ENCODE data around the gene BROX.
A peak's percentile ranks its signal among the peaks of the same experiment; 100 is the strongest.
"Not testable (repeated sequence)": the region's sequence is repeated elsewhere in the genome, so short reads cannot be mapped to it uniquely, and the experiment has no call there.

BROX gene, protein sequence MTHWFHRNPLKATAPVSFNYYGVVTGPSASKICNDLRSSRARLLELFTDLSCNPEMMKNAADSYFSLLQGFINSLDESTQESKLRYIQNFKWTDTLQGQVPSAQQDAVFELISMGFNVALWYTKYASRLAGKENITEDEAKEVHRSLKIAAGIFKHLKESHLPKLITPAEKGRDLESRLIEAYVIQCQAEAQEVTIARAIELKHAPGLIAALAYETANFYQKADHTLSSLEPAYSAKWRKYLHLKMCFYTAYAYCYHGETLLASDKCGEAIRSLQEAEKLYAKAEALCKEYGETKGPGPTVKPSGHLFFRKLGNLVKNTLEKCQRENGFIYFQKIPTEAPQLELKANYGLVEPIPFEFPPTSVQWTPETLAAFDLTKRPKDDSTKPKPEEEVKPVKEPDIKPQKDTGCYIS
- 77.1 to 165 (median 125) reads per million in 17 experiments for total RNA-seq

DNA sequence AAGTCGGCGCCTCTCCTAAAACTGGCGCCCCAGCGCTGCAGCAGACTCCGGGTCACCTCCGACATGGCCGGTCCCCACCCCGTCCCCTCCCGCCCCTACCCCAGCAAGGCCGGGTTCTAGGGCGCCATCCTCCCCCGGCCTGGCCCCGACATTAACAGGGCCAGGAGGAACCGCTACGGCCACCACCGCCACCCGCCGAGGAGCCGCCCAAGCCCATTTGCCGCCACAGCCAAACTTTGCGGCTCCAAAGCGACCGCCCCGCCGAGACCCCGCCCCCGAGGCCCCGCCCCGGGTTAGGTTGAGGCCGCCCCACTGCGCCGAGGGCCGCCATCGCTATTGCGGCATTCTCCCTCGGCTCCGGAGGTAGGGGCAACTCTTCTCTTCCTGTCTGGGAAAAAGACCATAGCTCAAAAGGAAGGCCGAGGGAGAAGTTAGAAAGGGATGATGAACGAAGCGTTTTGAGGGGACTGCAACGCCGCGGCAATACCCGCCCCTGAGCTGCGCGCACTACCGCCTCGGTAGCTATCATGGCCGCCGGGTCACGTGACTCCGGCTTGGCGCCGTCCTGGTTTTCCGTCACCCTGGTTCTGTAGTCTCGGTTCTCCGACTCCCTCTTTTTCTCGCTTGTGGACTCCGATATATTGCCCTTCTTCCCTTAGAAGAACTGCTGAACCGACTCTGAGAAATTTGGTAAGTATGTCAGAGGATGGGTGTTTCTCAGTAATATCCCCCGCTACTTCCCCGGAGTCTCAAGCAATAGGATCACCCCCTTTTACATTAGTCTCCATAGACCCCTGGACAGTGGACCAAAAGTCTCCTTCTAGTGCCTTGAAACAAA is at the start of gene BROX, which contains the start of gene AIDA:
TSS of gene BROX (plus strand) at position 312 of the 838 bp plus-strand sequence. CDS start 3,136 bp downstream, outside the sequence.
TSS of gene AIDA (minus strand) at position 239 of the 838 bp plus-strand sequence. CDS start at position 65, 174 bp downstream.
- peak; percentile 91 to 97 (median 94) for DNase-seq

DNA sequence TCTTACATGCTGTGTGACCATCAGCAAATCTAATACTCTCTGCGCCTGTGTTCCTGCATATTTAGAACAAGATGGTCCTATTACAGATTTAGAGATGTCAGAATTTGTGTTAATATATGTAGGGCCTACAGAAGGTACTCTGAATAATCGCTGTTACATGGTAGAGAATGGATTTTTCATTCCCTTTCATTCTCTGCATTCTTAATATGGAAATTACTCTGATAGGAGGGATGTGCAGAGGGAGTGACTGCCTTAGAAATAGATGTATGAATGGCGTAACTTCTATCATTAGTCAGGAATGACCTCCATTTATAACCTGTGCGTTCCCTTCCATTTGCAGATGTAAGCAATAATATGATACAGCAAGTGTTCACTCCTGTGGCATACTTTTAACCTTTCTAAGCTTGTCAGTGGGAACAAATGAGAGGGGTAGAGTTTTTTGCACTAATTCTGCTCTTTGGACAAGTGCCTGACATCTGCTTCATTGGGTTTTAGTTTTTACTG is 48.9 kb upstream of the BROX start:
- DNase-seq, result no peak

DNA sequence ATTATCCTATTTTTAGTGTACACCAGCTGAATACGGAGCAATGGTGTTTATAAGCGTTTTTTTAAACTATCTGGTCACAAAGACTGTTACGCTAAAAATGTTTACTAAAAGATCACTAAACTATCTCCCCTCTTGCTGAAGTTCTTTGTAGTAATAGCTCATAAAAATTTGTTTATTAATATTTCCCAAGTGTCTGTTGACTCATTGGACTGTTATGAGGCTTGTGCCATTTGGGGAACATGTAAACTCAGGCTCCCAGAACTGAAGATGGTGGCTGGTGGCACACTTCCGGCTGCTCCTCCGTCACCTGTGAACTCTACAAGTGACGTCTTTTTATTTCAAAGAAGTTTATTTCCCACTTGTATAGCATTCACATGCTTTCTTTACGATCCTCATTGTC is 46.4 kb upstream of the BROX start:
- no peak for DNase-seq

DNA sequence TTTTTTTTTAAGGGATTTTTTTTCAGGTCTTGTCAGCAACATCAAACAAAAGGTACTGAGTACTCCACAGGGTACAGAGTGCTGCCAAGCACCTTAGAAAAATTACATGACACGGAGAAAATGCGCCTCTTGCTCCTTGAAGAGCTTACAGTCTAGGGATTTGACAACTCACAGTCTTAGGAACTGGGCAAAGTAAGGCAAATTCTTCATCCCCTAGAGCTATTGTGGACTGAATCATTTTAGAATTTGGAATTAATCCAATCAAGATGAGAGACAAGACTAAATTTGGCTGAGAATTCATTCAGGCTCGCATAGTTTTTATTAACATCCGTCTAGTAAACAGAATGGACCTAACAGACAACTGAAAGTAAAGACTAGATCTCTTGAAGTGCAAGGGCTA is 44.2 kb upstream of the BROX start:
- DNase-seq, result not testable (repeated sequence)

DNA sequence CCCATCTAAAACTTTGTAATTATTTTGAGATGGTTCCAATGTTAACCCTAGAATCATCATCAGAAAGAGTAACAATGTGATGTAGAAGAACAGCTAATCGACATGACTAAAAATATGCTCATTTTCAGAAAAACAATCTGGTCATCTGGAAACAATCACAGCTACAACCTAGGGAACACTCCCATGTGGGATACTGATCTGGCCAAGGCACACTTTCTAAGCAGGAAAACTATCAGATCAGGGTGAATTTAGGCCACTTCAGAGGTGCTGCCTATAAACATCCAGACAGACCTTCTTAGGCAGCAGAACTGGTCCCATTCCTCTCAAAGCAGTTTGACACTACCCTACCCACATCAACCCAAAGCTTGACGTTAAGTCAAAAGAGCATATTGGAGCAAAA is 43.3 kb upstream of the BROX start:
- DNase-seq, result not testable (repeated sequence)

DNA sequence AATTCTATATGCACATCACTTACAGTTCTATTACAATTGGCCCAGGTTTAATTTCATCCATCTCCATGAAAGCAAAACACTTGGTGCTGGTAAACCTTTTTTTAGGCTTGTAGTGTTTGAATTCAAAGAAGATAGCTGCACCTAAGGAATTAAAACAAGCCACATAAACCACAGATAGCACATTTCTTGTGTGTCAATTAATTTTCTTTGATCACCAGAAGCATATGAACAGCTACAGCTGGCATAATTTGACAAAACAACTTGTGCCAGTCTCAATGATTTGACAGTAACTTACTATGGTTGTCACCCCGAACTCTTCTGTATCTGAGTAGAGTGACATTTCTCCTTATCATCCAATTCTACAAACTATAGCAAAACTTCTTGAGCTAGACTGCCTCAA is 42.3 kb upstream of the BROX start:
- DNase-seq, result no peak

DNA sequence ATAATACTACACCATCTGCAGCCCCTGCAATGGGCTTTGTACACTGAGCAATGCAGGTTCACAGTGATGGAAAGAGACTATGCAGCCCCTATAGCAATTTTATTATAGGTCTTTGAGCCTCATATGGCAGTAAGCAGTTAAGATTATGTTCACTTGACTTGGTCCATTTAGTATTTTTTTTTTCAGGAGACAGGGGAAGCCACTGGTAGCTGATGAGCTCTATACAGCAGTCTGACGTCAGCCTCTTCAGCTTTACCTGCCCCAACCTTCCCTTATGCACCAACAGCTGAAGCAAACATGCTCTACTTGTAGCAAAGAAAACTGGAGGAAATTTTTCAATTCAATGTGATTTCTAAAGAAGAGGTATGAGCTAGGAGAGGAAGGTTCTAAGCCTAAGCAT is 32.3 kb upstream of the BROX start:
- no peak for DNase-seq

DNA sequence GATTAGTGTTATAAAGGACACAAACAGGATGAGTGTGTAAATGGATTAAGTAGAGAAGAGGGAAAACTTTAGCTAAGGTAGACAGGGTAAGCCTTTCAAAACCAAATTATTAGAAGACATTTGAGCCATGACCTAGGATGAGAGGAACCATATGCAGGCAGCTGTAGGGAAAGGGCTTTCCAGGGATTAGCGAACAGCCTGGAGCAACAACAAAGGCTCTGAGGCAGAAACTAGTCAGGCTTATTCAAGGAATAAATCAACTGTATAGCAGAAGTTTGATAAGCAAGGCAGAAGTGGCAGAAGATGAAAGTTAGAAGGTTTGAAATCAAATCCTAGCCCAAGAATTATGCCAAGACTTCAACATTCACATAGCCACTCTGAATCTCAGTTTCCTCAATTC is 21.3 kb upstream of the BROX start:
- no peak for DNase-seq

DNA sequence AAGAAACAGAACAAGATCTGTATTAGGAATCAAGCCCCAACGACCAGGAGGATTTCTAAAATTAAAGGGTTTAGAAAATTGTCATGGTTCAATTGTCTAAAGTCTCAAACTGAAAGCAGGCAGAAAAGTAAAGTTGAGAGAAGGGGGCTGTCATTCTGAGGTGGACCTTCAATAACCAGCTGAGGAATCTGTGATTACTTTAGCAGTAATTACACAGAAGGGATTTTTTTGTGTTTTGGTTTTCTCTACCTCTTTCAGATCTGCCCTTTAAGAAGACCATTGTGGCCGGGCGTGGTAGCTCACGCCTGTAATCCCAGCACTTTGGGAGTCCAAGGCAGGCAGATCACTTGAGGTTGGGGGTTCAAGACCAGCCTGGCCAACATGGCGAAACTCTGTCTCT is 17.4 kb upstream of the BROX start:
- DNase-seq, result no peak

DNA sequence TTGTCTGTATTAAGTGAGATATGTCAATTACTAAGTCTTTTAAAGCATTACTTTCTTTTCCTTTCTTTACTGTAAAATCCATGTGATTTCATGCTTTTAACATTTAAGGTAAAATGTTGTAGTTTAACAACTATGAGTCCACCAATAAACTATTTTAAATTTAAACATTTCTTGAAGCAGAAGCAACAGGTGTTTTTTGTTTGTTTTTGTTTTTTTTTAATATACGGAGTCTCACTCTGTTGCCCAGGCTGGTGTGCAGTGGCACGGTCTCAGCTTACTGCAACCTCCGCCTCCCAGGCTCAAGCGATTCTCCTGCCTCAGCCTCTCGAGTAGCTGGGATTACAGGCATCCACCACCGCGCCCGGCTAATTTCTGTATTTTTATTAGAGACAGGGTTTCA is 15.6 kb upstream of the BROX start:
- no peak for DNase-seq

DNA sequence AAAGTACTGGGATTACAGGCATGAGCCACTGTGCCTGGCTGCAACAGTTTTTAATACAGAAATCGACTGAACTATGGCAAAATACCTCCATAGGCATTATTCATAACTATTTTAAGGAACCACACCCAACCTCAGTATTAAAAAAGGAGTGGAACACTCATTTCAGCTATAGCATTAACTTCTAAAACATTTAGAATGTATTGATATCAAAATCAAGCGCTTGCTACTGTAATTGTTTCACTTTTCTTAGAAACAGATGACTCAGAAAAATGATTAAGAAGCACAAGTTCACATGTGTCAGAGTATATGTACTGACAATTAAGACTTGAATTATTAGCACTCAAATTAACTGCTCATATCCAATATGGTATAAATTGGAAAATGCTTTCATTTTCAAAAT is 15.2 kb upstream of the BROX start:
- DNase-seq, result no peak

DNA sequence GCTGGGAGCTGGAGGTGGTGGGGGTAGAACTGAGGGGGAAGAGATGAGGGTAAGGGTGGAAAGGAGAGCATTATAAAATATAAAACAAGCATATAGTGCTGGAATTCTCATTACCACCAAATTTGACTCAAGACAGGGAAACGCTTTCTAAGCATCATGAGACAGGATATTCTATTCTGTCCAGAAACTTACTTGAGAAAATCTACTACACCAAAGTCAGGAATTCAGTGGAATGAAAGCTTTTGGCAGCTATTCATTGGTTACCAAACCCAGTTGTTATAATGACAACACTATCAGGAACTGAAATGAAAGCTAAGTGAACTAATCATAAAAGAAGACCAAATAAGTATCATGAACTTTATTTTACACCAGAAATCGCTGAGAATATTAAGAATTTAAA is 14.5 kb upstream of the BROX start:
- DNase-seq, result no peak

DNA sequence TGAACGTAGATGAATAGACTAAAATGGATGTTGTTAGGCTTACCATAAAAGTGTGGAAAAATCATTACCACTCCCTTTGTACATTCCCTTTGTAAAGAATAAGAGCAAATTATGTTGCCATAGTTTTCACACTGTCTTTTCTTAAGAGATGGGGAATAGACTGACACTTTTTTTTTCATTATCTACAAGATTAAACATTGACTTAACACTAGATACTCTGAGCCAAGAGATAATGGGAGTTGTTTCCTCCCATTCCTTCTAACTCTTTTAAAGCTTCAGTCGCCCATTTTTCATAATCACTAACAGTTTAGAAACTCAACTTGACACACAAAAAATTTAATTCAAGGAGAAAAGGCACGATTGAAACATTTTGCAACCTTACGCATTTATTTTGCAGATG is 10.2 kb upstream of the BROX start:
- no peak for DNase-seq

DNA sequence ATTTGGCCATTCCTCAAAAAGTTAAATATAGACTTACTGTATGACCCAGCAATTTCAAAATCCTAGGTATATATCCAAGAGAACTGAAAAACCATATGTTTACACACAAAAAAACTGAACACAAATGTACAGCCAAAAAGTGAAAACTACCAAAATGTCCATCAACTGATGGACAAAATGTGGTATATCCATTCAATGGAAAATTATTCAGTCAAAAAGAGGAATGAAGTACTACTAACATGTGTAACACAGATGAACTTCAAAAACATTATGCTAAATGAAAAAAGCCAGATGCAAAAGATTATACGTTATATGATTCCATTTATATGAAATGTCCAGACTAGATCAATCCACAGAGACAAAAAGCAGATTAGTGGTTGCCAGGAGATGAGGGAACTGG is 8.1 kb upstream of the BROX start:
- no peak for DNase-seq

DNA sequence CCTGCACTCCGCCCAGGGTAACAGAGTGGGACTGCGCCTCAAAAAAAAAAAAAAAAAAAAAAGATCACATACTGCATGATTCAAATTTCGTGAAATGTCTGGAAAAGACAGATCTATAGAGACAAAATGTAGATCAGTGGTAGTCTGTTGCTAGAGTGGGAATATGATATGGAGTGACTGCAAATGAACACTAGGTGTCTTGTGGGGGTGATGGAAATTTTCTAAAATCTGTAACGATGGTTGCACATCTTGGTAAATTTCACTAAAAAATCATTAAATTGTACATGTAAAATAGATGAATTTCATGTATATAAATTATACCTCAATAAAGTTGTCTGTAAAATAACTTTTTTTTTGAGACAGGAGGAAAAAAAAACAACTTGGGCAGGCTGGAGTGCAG is 5.5 kb upstream of the BROX start:
- DNase-seq, result no peak

DNA sequence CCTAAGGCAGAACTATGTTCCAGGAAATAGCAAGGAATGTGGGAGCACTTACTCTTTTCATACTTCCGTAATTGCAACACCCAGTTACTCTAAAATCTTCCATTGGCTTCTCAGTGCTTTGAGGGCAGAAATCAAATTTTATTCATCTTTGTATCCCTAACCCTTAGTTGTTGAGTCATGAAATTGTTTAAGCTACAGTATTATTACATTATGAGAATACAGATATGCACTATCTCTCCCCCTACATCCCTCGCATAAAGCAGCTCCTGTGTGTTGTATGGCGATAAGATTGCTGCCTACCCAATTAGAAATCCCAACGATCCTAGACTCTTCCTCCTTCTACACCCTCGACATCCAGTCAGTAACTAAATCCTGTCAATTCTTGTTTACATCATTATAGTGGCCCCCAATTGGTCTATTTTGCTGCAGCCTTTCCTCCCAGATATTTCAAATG is 2.6 kb upstream of the BROX start:
- DNase-seq, result no peak

DNA sequence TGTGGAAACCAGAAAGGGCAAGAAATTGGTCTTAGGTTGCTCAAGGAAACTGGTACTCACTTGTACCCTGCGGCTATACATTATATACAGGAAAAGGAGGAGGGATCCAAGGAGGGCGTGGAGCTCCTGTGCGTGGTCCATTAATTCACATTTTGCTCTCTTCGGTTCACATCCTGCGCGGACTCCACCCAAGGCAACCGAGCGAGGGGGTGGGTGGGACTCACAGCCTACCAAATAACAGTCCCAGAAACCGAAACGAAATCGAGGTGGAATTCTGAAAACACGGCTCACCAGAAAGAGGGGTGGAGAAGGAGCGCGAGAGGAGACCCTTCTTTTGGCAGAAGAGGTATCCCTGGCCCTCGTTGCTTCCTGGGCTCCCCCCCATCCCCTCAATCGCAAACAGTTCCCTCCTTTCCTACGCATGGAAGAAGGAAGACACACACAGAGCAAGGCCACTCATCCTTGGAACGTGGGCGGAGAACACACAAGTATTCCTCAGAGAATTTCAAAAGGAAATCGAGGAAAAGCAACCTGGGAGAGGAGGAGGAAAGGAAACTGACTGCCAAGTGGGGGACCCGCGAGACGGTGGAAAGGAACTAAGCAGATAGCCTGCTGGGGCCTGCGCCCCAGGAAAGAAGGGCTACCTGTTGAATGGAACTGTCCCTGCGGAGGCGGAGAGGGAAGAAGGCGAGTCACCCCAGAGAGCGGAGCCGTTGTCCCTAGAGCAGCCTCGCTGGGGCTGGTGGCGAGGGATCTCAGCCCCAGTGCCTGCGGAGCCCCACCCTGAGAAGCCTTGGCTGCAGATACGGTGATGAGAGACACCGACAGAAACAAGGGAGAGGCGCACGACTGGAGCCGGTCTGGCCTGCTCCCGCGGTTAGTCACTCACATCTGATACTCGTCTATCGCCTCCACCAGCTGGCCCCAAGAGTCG is 778 bp upstream of the BROX start:
- peak; percentile 33 to 65 (median 46) for DNase-seq

DNA sequence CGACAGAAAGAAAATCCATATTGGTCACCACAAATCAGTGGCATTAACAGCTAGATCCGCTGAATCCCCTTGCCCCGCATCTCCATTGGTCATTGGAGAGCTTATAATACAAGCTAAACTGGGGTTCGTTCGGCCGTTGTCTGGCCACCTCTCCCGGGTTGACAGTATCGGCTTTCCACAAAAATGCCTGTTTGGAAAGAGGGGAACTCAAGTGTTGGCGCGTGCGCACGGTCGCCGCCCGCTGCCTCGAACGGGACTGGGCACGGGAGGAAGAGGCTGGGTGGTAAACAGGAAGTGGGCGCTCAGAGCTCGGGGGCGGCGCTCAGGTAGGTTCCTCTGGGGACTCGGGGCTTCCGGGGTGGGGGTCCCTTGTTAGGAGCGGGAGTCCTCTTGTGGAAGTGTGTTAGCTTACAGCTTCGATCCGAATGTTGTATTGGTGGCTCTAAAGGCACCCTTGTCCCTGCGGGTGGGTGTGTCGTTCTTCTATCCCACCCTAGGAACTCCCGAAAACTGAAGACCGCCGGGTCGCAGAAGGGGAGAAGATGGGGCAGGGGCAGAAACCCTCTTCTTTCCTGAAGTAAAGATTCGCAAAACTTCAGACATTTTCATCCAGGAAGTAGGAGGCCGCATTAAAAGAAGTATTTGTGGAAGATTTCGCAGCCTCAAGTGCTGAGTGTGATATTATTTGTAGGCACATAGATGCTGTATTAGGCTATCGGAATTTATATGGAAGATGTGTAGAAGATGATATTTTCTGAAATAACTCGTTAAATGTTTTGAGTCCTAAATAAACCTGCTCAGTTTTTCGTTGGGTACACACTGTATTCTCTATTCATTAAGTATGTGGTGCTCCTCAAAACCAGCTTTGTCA is 962 bp downstream of the BROX start:
- DNase-seq, result peak; percentile 94 to 97 (median 96)

DNA sequence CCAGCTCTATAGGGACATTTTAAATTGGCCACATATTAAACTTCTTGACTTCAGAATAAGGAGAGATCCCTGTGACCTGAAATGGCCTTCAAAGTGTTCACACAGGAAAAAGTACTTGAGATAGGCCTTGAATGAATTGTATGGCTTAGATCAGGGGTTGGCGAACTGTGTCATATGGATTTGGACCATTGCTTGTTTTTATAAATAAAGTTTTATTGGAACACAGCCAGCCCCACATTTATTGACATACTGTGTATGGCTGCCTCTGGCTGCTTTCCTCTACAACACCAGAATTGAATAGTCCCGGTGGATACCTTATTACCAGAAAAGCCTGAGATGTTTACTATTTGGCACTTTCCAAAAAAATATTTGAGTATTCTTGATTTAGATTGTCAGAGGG is 4.0 kb downstream of the BROX start:
- no peak for DNase-seq

DNA sequence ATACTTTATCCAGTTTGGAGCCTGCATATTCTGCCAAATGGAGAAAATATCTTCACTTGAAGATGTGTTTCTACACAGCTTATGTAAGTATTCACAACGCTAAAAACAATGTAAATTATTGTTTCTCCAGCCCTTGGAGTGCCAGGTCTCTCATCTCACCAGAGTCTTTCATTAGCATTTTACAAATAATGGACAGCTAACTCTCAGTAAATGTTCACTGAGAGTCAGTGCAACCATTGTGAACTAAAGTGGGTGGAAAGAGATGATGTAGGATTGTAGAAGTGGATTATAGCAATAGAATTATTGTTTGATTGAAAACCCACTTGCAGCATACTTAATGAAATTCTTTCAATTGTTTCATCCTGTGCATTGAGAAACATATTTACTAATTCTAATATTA is 16.4 kb downstream of the BROX start:
- DNase-seq, result no peak

DNA sequence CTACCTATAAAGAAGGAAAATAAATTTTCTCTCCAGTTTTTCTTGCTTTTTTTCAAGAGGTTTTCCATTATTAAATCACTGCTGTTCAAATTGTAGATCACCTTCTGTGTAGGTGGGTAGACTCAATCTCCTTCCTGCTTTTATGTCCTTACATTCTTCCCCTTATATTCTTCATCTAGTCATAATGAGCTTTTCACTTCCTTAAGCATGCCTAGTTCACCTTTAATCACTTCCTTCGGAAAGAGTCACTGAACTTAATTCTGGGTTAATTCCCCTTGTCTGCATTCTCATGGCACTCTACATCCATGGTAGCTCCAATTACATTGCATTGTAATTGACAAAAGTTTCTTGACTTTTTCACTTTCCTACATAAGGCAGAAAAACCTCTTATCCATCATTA is 18.5 kb downstream of the BROX start:
- peak in 2 of 4 experiments; percentile 6 to 19 for DNase-seq

All from suppressor macrophage (primary cell).